ENCODE results near the gene WNT11. TPM values are rescaled to one million over a fixed set of nuclear protein-coding genes. Genes with fewer than 3 reads are reported as not detected.

Gene WNT11
- total RNA-seq, 1 experiment from 2014 or later, result not detected

- H3K4me2 ChIP-seq (ENCODE audit: insufficient read depth, insufficient read length, low read length), result no peak overlapping the region
- H3K79me1 ChIP-seq (ENCODE audit: insufficient read depth, low read depth, low read length, poor library complexity, severe bottlenecking), result no peaks in the 10 kb centered on the region
- Mint-ChIP-seq H3K4me3 (no peak overlapping the region), H3K4me1 (no peaks in the 10 kb centered on the region), H3K9me3 (no peaks in the 10 kb centered on the region; a peak in 1 of 5 replicates), H3K36me3 (ENCODE audit: insufficient read depth in 1 of 3, low read depth in 3 of 3) (no peaks in the 10 kb centered on the region), H3K27ac (no peak overlapping the region), H3K27me3 (ENCODE audit: low read depth) (peaks cover 77% of the 10 kb centered on the region)
- H2BK15ac ChIP-seq (ENCODE audit: low read depth, low read length), result no peak overlapping the region
- H3K56ac ChIP-seq (ENCODE audit: insufficient read length, low read depth, low read length), result no peak overlapping the region
- H3K79me2 ChIP-seq (ENCODE audit: insufficient read depth, low read length), result no peaks in the 10 kb centered on the region
- H2BK120ac ChIP-seq (ENCODE audit: low read depth, low read length, poor library complexity, severe bottlenecking), result no peak overlapping the region
- H2AK5ac ChIP-seq (ENCODE audit: insufficient read length, low read length), result no peak overlapping the region
- H3T11ph ChIP-seq (ENCODE audit: low read length), result no peak overlapping the region
- TF ChIP-seq CTCF (conservative IDR thresholded peaks at IDR 0.05), result no peak
- no peak overlapping the region for H2AFZ ChIP-seq (ENCODE audit: low read length)
- DNase-seq, result no peak
- no peak overlapping the region for H2BK5ac ChIP-seq (ENCODE audit: insufficient read length, low read length)
- H3K23ac ChIP-seq (ENCODE audit: insufficient read length, low read depth, low read length), result no peak overlapping the region
- H3K14ac ChIP-seq (ENCODE audit: insufficient read depth, low read length), result no peak overlapping the region; the same call in 1 of the 2 replicates
- no peak overlapping the region for H3K27ac ChIP-seq (ENCODE audit: insufficient read length, low read depth, low read length)
- no peak overlapping the region for H2BK20ac ChIP-seq (ENCODE audit: low read depth, low read length, poor library complexity, severe bottlenecking)
- no peak overlapping the region for H4K91ac ChIP-seq (ENCODE audit: insufficient read length, low read depth, low read length)
- no CpG with 5 or more reads among the region's 13 CpGs for WGBS (ENCODE audit: extremely low coverage, insufficient read length, low lambda C conversion rate)
- H3K4me1 ChIP-seq (ENCODE audit: insufficient read depth, low read length), result 0 out of 2 replicates have a peak, but pooled peaks cover 2% of the 10 kb centered on the region
- no peak overlapping the region for H4K5ac ChIP-seq (ENCODE audit: insufficient read length, low read depth, low read length)
- no peaks in the 10 kb centered on the region for H3K9me3 ChIP-seq (ENCODE audit: control insufficient read depth, low read depth, low read length)
- H3K27me3 ChIP-seq (ENCODE audit: insufficient read depth, low read length), result no peaks in the 10 kb centered on the region; the same call in 1 of the 2 replicates
- H2BK12ac ChIP-seq (ENCODE audit: insufficient read length, low read depth, low read length), result no peak overlapping the region
- no peaks in the 10 kb centered on the region for H3K23me2 ChIP-seq (ENCODE audit: insufficient read length, low read depth, low read length, poor library complexity, severe bottlenecking)
- no peak overlapping the region for H3K9ac ChIP-seq (ENCODE audit: extremely low read depth, insufficient read length, low read length)
- no peak overlapping the region for H4K8ac ChIP-seq (replicated peaks; ENCODE audit: insufficient read length, low read depth, low read length)
- H3K4ac ChIP-seq (ENCODE audit: low read depth, low read length), result no peak overlapping the region
- no peak overlapping the region for H3K18ac ChIP-seq (ENCODE audit: insufficient read length, low read depth, low read length)
- no peaks in the 10 kb centered on the region for H4K20me1 ChIP-seq (ENCODE audit: control insufficient read depth, insufficient read depth, insufficient read length)
Observed at GRCh38 chr11:76167590-76167989, 38.7 kb downstream of the WNT11 start.
